Smooth muscle cell (in vitro differentiated cells): ENCODE measurements around the gene MAPT. TPM values are rescaled to one million over a fixed set of nuclear protein-coding genes. Genes with fewer than 3 reads are reported as not detected.
"Not testable (repeated sequence)": the region's sequence is repeated elsewhere in the genome, so short reads cannot be mapped to it uniquely, and the experiment has no call there.

Experiments
- DNase-seq: peaks from one replicate; lab custom pipeline; 2025; ENCODE audit not compliant: unreplicated experiment; lab: John Stamatoyannopoulos, UW
- H2AFZ ChIP-seq: fragments of 200-600 bp; sonication (generic); 2 replicates; pipeline ENCODE4 v1.6.0; 2016; ENCODE audit warnings: antibody characterized with exemption, low read depth, mild to moderate bottlenecking
- H3F3A ChIP-seq: fragments of 200-600 bp; sonication (generic); 2 replicates; pipeline ENCODE4 v1.6.0; 2017; ENCODE audit warnings: antibody characterized with exemption, low read depth
- H3K27ac ChIP-seq: fragments of 200-600 bp; sonication (generic); 2 replicates; pipeline ENCODE4 v1.5.1; 2016; ENCODE audit warnings: low read depth, mild to moderate bottlenecking
- H3K27me3 ChIP-seq: fragments of 200-600 bp; sonication (generic); 2 replicates; pipeline ENCODE4 v1.6.1; 2016; ENCODE audit warnings: low read depth, mild to moderate bottlenecking
- H3K36me3 ChIP-seq: fragments of 200-600 bp; sonication (generic); 2 replicates; pipeline ENCODE4 v1.5.1; 2016; ENCODE audit warnings: low read depth
- H3K4me1 ChIP-seq: fragments of 200-600 bp; sonication (generic); 2 replicates; pipeline ENCODE4 v1.5.1; 2016; ENCODE audit warnings: low read depth
- H3K4me2 ChIP-seq: fragments of 200-600 bp; sonication (generic); 2 replicates; pipeline ENCODE4 v1.6.0; 2016; ENCODE audit warnings: mild to moderate bottlenecking
- H3K4me3 ChIP-seq: fragments of 200-600 bp; sonication (generic); 2 replicates; pipeline ENCODE4 v1.5.1; 2016; ENCODE audit warnings: mild to moderate bottlenecking
- H3K79me2 ChIP-seq: fragments of 200-600 bp; sonication (generic); 2 replicates; pipeline ENCODE4 v1.6.0; 2016; ENCODE audit warnings: low read depth, mild to moderate bottlenecking
- H3K9ac ChIP-seq: fragments of 200-600 bp; sonication (generic); 2 replicates; pipeline ENCODE4 v1.6.0; 2016; ENCODE audit warnings: low read depth
- H3K9me3 ChIP-seq: fragments of 200-600 bp; sonication (generic); replicated peaks from 2 replicates; pipeline ENCODE4 v1.5.1; 2016; ENCODE audit warnings: low read depth
- H4K20me1 ChIP-seq: fragments of 200-600 bp; sonication (generic); 2 replicates; pipeline ENCODE4 v1.6.0; 2016; ENCODE audit warnings: low read depth
- WGBS: methylation state at CpG from one replicate; pipeline ENCODE4 v1.1.7; 2016; ENCODE audit warnings: low lambda C conversion rate; 5-methylcytosine and 5-hydroxymethylcytosine counted together
- polyA plus RNA-seq: library from polyadenylated mRNA; unstranded; fragments of >200 nt; fragmentation: Nextera tagmentation; extraction: Ambion mirVana; gene quantifications from 2 replicates; pipeline ENCODE4 v1.2.1, GENCODE V29; 2016
- total RNA-seq: library from RNA; depleted of rRNA; stranded (reverse); fragments of >200 nt; gene quantifications from 2 replicates; pipeline ENCODE4 v1.2.3, GENCODE V29; 2014
- TF ChIP-seq, protein P1 (sequence below): fragments of 200-600 bp; sonication (generic); IDR thresholded peaks from 2 replicates; pipeline ENCODE4 v1.5.1; 2017; ENCODE audit warnings: borderline replicate concordance, mild to moderate bottlenecking, antibody characterized with exemption; ENCODE audit not compliant: insufficient read depth, poor library complexity, severe bottlenecking

Gene MAPT
- total and polyA plus RNA-seq, 2 experiments from 2014 or later = 0.49 to 1.7 TPM

DNA sequence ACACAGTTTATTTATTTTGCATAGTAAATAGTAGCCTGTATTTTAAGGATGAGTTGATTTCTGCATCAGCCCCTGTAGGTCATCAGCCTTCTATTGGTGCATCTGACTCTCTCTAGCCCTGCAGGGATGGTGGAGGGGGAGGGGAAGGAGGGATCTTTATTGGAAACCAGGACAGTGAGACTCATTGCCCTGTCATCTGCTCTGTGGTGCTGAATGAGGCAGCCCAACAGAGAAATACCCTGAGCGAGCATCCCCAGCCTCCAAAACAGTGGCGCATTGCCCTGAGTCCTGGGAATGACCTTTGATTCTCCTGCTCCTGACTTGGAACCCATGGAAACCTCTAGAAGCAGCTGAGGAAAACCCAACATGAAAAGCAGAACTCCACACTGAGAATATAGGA lies 59.2 kb downstream of the MAPT start:
- Histone ChIP-seq H3K79me2 (no peaks in the 10 kb centered on the region), H3K4me1 (peaks cover 5% of the 10 kb centered on the region), H3K27me3 (no peaks in the 10 kb centered on the region), H3K36me3 (no peaks in the 10 kb centered on the region), H3K27ac (no peak overlapping the region), H3K9ac (no peak overlapping the region), H3K4me3 (no peak overlapping the region), H2AFZ (no peak overlapping the region), H3F3A (peaks cover 8% of the 10 kb centered on the region), H3K4me2 (no peak overlapping the region), H3K9me3 (no peaks in the 10 kb centered on the region), H4K20me1 (no peaks in the 10 kb centered on the region)
- DNase-seq = no peak
- TF ChIP-seq, protein P1, sequence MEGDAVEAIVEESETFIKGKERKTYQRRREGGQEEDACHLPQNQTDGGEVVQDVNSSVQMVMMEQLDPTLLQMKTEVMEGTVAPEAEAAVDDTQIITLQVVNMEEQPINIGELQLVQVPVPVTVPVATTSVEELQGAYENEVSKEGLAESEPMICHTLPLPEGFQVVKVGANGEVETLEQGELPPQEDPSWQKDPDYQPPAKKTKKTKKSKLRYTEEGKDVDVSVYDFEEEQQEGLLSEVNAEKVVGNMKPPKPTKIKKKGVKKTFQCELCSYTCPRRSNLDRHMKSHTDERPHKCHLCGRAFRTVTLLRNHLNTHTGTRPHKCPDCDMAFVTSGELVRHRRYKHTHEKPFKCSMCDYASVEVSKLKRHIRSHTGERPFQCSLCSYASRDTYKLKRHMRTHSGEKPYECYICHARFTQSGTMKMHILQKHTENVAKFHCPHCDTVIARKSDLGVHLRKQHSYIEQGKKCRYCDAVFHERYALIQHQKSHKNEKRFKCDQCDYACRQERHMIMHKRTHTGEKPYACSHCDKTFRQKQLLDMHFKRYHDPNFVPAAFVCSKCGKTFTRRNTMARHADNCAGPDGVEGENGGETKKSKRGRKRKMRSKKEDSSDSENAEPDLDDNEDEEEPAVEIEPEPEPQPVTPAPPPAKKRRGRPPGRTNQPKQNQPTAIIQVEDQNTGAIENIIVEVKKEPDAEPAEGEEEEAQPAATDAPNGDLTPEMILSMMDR = no peak
- 51% methylated on average over 2 of the region's 2 CpGs for WGBS

DNA sequence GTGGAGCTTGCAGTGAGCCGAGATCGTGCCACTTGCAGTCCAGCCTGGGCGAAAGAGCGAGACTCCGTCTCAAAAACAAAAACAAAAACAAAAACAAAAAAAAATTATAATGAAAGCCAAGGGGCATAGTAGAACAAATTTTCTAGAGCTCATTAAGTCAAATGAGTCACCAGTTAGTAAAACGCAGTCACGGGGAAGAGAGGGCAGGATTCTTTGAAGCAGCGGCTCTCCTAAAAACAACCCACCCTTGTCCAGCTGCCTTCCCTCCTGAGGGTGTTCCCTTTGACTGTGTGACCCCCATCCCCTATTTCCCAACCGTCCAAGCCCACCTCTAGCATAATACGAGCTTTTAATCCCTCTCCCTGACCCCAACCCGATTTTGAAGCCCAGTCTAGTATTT lies 60.6 kb downstream of the MAPT start:
- no peak overlapping the region for H3K4me2 ChIP-seq
- H3K4me3 ChIP-seq = no peak overlapping the region
- DNase-seq = no peak
- TF ChIP-seq, protein P1 = no peak
- no peaks in the 10 kb centered on the region for H3K27me3 ChIP-seq
- H4K20me1 ChIP-seq = no peaks in the 10 kb centered on the region
- no peaks in the 10 kb centered on the region for H3K36me3 ChIP-seq
- peaks cover 5% of the 10 kb centered on the region for H3K4me1 ChIP-seq
- no peak overlapping the region for H3K9ac ChIP-seq
- 61% methylated on average over 11 of the region's 11 CpGs for WGBS
- peaks cover 8% of the 10 kb centered on the region for H3F3A ChIP-seq
- H2AFZ ChIP-seq = no peak overlapping the region
- no peaks in the 10 kb centered on the region for H3K9me3 ChIP-seq
- H3K27ac ChIP-seq = no peak overlapping the region
- no peaks in the 10 kb centered on the region for H3K79me2 ChIP-seq

DNA sequence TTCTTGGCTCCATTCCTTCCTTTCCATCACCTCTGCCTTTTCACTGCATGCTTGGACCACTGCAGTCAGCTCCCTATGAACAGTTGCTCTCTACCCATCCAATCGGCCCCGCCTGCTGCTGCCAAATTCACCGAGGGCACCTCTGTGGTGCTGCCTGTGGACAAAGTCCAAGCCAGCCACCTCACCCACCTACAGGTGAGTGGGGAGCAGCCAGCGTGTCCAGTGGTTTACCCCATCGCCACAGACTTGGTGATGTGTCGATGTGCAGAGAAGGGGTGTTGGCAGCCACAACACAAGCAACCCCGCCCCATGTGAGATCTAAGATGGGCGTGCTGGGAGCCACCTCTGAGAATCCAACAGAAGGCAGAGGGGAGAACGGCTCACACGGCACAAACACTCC lies 61.0 kb downstream of the MAPT start:
- no peaks in the 10 kb centered on the region for H4K20me1 ChIP-seq
- no peak overlapping the region for H3K27ac ChIP-seq
- H3K36me3 ChIP-seq = no peaks in the 10 kb centered on the region
- no peak overlapping the region for H3K4me3 ChIP-seq
- peaks cover 5% of the 10 kb centered on the region for H3K4me1 ChIP-seq
- no peak overlapping the region for H2AFZ ChIP-seq
- H3K9ac ChIP-seq = no peak overlapping the region
- TF ChIP-seq, protein P1 = no peak
- no peaks in the 10 kb centered on the region for H3K9me3 ChIP-seq
- no peaks in the 10 kb centered on the region for H3K27me3 ChIP-seq
- H3K4me2 ChIP-seq = no peak overlapping the region
- WGBS = 94% methylated on average over 10 of the region's 10 CpGs
- no peaks in the 10 kb centered on the region for H3K79me2 ChIP-seq
- no peak for DNase-seq
- peaks cover 8% of the 10 kb centered on the region for H3F3A ChIP-seq

DNA sequence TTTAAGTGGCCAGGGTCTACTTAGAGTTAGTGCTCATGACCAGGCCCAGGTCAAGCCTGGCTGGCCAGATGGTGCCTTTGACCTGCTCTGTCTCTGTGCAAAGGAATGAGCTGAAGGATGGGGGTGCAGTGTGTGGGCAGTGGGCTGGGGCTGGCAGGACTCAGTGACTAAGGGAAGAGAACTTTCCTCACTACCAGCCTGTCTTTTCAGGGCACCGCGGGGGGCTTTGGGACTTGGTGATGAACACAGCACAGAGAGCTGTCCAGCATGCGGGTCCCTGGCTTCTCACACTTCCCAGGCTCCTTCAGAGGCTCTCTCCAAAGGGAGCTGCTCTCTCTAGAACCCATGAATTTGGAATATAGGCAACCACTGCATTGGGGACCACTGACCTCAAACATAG lies 61.7 kb downstream of the MAPT start:
- H2AFZ ChIP-seq = no peak overlapping the region
- no peaks in the 10 kb centered on the region for H4K20me1 ChIP-seq

DNA sequence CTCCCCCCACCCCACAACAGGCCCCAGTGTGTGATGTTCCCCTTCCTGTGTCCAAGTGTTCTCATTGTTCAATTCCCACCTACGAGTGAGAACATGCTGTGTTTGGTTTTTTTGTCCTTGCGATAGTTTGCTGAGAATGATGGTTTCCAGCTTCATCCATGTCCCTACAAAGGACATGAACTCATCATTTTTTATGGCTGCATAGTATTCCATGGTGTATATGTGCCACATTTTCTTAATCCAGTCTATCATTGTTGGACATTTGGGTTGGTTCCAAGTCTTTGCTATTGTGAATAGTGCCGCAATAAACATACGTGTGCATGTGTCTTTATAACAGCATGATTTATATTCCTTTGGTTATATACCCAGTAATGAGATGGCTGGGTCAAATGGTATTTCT lies 62.4 kb downstream of the MAPT start:
- H2AFZ ChIP-seq, DNase-seq, H4K20me1 ChIP-seq, H3K4me1 ChIP-seq, H3F3A ChIP-seq, H3K79me2 ChIP-seq, H3K4me2 ChIP-seq, H3K27me3 ChIP-seq, H3K9ac ChIP-seq, H3K36me3 ChIP-seq, H3K9me3 ChIP-seq, H3K27ac ChIP-seq, H3K4me3 ChIP-seq: not testable (repeated sequence)
- WGBS = 83% methylated on average over 3 of the region's 4 CpGs

More for the DNA sequence above, 61.7 kb downstream of the MAPT start:
- TF ChIP-seq, protein P1 = no peak
- Histone ChIP-seq H3K4me3 (no peak overlapping the region), H3K27me3 (no peaks in the 10 kb centered on the region), H3K4me1 (peaks cover 5% of the 10 kb centered on the region), H3K9me3 (no peaks in the 10 kb centered on the region), H3K4me2 (no peak overlapping the region), H3K79me2 (no peaks in the 10 kb centered on the region), H3K27ac (no peak overlapping the region), H3K9ac (no peak overlapping the region), H3F3A (peaks cover 3% of the 10 kb centered on the region), H3K36me3 (no peaks in the 10 kb centered on the region)
- no peak for DNase-seq
- 100% methylated on average over 3 of the region's 3 CpGs for WGBS
